CD4-positive, alpha-beta T cell treated with Interleukin-21 for 1 hour (primary cell): Measurements from ENCODE around the gene PCSK4.

ENCODE experiments used
- DNase-seq: peaks from one replicate; pipeline ENCODE4 v3.0.0-alpha.2; 2020

PCSK4 gene

DNA sequence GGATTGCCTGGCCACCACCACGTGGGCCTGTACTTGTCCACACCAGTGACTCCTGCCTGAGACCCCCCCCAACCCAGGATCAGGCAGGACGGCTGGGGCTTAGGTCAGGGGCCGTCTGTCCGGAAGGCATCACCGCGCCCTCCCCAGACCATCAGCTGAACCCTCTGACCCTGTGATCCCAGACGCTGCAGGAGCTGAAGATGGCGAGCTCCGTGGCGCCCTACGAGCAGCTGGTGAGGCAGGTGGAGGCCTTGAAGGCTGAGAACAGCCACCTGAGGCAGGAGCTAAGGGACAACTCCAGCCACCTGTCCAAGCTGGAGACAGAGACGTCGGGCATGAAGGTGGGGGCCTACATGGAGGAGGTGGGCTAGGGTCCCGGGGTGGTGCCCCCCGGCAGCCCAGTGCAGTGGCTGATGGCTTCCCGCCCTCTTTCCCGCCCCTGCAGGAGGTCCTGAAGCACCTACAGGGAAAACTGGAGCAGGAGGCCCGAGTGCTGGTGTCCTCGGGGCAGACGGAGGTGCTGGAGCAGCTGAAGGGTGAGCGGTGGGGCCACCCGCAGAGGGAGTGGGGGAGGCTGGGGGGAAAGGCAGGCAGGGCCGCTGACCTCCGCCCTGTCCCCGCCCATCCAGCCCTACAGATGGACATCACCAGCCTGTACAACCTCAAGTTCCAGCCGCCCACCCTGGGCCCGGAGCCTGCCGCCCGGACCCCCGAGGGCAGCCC, 37.2 kb downstream of the PCSK4 start:
- no peak for DNase-seq

DNA sequence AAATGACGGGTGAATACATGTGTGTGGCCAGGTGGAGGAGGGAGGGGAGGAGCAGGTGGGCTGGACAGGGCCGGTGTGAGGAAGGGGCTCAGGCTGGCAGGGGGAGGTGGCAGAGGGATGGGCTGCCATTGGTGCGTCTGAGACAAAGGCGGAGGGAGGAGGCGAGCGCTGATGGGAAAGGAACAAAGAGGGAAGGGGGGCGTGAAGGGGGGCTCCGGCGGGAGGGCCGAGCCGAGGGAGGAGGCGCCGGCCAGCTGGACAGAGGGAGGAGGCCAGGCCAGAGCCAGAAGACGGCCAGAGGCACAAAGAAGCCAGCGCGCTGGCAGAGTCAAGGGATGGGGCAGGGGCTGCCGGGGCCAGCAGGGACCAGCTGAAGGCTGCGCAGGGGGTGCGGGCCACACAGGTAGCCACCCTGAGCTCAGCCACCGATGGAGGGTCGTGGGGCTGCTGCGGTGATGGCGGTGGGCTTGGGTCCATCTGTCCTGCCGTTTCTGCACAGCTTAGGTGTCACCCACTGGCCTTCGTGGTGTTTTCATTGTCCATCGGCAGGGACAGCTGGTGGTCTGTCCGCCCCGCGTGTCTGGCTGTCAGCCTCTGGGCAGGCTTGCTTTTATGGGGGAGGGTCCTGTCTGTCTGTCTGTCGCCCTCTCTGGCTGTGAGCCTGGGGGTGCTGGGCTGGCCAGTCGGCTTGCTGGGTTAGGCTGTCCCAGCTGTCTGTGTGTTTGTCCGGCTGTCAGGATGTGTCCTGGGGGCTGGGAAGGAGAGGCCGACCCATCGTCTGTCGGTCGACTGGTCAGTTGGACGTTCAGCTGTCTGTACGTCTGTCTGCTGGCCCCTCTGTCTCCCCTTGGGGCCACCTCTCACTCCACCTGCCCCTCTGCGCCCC, 38.0 kb downstream of the PCSK4 start:
- no peak for DNase-seq

GRCh38 chr19:1450735-1451731, 39.1 kb downstream of the PCSK4 start:
- DNase-seq: no peak

DNA sequence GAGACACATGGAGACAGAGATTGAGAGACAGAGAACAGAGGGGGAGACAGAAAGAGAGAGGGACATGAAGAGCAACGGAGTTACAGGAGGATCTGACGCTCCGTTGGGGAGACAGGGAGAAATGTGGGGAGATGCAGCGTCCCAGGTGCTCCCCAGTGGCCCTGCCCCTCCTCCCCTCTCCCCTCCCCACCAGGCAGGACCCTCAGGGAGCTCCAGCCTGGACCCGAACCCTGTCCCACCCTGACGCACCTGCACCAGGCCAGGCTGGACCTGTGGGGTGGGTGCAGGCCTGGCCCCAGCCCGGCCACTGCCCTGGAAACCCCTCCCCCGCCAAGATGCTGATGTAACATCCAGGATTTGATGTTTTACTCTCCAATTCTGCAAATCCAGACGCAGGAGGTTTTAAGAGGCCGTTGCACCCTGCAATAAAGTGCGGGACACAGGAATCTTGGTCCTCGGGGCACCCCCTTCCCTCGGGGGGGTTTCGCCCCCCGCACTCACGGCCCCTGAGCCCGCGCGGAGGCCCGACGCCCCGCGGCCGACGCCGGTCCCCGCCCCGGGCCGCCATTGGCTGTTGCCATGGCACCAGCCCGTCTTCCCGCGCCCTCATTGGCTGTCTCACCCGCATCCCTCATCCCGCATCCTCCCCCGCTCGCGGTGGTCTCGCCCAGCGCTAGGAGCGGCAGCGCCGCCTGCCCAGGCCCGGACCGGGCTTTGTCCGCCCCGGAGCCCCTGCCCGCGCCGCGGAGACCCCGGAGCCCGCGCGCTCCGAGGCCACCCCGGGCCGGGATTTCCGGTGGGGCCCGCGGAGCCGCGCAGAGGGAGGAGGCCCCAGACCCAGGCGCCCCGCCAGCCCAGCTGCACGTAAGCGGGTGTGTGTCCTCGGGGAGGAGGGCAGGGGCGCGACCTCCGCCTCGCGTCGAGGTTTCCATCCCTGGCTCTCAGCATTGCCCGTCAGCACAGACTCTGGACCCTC, 40.4 kb downstream of the PCSK4 start, which contains the start of gene APC2:
APC2 (plus strand) TSS at position 655 of the 976 bp plus-strand sequence. CDS start 2,881 bp downstream, outside the sequence.
- DNase-seq: peak; percentile 40

DNA sequence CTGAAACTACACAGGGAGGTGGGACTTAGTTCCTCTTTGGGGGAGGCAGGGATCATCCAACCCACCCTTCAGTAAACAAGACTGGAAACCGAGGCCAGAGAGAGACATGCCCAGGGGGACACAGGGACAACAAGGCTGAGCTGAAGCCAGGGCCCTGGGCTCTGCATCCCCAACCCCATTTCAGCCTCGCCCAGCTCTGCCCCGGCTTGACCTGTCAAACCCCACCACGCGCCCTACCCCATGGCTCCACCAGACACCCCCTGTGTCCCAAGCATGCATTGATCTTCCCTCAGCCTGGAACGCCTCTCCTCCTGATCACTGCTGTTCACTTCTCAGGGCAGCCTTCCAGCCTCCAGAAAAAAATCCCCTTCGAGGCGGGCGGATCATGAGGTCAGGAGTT, 42.2 kb downstream of the PCSK4 start:
- no peak for DNase-seq

- no peak for DNase-seq
Measured at GRCh38 chr19:1447504-1447903, 42.6 kb downstream of the PCSK4 start.

- peak; percentile 24 for DNase-seq
Measured at GRCh38 chr19:1446713-1447481, 43.3 kb downstream of the PCSK4 start.

DNA sequence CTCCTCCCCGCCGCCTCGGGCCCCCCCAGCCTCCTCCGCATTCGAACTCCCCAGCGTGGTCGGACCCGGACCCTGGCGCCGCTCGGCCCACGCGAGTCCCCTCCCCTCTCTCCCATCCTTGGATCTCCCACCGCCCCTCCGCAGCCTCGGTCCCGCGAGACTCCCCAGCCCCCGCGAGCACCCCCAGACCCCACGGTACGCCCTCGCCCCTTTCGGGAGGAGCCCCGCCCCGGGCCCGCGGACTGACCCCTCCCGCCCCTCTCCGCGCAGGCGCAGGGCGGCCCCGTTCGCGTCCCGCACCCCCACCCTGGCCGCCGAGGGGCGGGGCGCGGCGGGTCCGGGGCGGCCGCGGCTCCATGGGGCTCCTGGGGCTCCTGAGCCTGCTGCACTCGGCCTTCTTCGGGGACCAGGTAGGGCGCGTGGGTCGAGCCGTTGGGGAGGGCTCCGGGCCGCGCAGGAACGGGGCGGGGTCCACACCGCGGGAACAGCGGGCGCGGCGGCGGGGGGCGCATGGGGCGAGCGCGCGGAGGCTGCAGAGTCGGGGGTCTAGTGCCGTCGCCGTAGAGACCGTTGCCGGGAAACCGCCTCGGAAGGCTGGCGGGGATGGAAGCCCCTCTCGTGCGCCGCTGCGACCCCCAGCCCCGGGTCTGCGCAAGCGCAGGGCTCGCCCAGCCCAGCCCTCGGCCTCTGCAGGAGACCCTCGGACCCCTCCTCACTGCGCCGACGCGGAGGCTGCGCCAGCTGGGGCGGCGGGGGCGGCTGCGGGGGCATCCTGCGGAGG, 44.0 kb downstream of the PCSK4 start:
- DNase-seq: no peak

- peak; percentile 82 for DNase-seq
Measured at GRCh38 chr19:1445185-1445931, 44.8 kb downstream of the PCSK4 start.

DNA sequence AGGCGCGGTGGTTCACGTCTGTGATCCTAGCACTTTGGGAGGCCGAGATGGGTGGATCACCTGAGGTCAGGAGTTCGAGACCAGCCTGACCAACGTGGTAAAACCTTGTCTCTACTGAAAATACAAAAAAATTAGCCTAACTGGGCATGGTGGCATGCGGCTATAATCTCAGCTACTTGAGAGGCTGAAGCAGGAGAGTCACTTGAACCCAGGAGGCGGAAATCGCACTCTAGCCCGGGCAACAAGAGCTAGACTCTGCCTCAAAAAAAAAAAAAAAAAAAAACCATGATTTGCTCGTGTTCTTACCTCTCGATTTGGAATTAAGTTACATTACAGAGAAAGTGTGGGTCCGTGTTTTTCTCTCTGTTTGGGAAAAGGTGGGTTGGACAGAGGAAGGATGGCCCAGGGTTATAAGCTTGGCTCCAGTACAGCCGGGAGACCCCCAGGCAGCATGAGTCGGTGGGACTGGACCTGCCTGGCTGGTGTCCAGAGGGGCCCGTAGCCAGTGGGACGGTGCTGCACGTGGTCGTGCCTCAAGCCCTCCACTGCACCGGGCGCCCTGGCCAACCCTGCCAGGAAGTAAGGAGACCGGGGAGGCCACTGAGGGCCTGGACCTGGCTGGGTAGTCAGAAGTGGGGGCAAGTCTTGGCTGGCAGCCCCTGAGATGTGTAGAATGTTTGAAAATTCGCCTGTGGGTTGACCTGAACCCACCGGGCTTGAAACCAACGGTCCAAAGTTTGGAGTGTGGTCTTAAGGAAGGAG, 48.3 kb downstream of the PCSK4 start:
- no peak for DNase-seq

GRCh38 chr19:1441022-1441426, 49.1 kb downstream of the PCSK4 start:
- no peak for DNase-seq

DNA sequence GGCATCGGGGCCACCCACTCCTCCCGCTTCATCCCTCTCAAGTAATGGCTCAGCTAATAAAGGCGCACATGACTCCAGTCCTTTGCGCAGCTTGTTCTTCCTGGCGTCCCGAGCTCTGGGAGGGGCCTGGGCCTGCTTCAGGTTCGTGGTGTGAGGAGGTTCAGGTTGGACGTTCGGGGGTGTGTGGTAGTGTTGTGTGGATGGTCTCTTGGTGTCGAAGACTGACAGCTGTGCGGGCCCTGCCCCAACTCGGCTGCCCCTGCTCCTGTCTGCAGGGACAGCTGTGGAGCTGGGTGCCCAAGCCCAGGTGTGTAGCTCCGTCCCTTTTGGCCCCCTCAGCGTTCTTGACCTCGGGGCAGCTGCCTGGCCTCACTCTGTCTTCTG, 49.7 kb downstream of the PCSK4 start:
- DNase-seq: no peak

GRCh38 chr19:1439525-1440417, 50.4 kb downstream of the PCSK4 start:
- DNase-seq: peak; percentile 42

DNA sequence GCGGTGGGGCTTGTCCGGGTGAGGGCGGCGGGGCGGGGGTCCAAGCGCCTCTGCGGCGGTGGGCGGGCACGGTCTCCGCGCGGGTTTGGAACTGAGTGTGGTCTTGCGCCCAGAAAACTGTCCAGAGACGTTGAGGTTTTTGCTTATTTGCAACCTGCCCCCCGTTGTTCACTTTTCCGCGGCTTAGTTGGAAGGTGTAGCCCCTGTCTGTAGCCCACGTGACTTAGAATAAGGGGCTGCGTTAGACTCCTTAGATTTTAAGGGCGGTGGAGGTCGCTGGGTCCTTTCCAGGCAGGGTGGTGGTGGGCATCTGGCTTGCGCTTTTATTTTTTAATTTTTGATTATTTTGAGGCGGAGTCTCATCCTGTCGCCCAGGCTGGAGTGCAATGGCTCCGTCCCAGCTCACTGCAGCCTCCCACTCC, 51.2 kb downstream of the PCSK4 start:
- no peak for DNase-seq

- peak; percentile 96 for DNase-seq
Measured at GRCh38 chr19:1438035-1438932, 51.9 kb downstream of the PCSK4 start, which contains the start of gene RPS15. Gene RPS15 (plus strand): TSS chr19:1438396. CDS start chr19:1438426, 30 bp downstream.

- no peak for DNase-seq
Measured at GRCh38 chr19:1437609-1438008, 52.5 kb downstream of the PCSK4 start.
